Trophoblast cell (in vitro differentiated cells and primary cell): ENCODE measurements around the gene SERPINB6.
"Not testable (repeated sequence)": the region's sequence is repeated elsewhere in the genome, so short reads cannot be mapped to it uniquely, and the experiment has no call there.

Experiments used
- DNase-seq, 2 donors: peaks; one replicate each; pipeline ENCODE4 v3.0.0-alpha.2; 2016
- H2AFZ ChIP-seq: 2 replicates; pipeline ENCODE4 v1.6.1; 2013; ENCODE audit warnings: low read length, moderate library complexity, mild to moderate bottlenecking; ENCODE audit not compliant: insufficient read depth, poor library complexity
- H2AK5ac ChIP-seq: 2 replicates; pipeline ENCODE4 v1.6.1; 2013; ENCODE audit warnings: mild to moderate bottlenecking, low read length
- H2BK120ac ChIP-seq: 2 replicates; pipeline ENCODE4 v1.6.1; 2013; ENCODE audit warnings: low read length, mild to moderate bottlenecking, moderate library complexity; ENCODE audit not compliant: insufficient read depth, poor library complexity
- H2BK12ac ChIP-seq: 2 replicates; pipeline ENCODE4 v1.6.1; 2013; ENCODE audit warnings: mild to moderate bottlenecking, low read length, moderate library complexity
- H2BK5ac ChIP-seq: 2 replicates; pipeline ENCODE4 v1.6.1; 2013; ENCODE audit warnings: low read length, low read depth, moderate library complexity, mild to moderate bottlenecking; ENCODE audit not compliant: poor library complexity
- H3K14ac ChIP-seq: 2 replicates; pipeline ENCODE4 v1.6.1; 2013; ENCODE audit warnings: mild to moderate bottlenecking, low read length
- H3K18ac ChIP-seq: 2 replicates; pipeline ENCODE4 v1.6.1; 2013; ENCODE audit warnings: mild to moderate bottlenecking, low read length
- H3K23ac ChIP-seq: 2 replicates; pipeline ENCODE4 v1.6.1; 2013; ENCODE audit warnings: low read length
- H3K27ac ChIP-seq: 2 replicates; pipeline ENCODE4 v1.5.1; 2013; ENCODE audit warnings: low read depth, mild to moderate bottlenecking, inconsistent platforms, low read length, moderate library complexity
- H3K27me3 ChIP-seq: 2 replicates; pipeline ENCODE4 v1.6.1; 2013; ENCODE audit warnings: inconsistent platforms, mild to moderate bottlenecking, low read length, moderate library complexity; ENCODE audit not compliant: insufficient read depth
- H3K36me3 ChIP-seq, 2 experiments: 1 replicate in 1 of 2; 2 replicates in 1 of 2; pipeline ENCODE4 v1.6.1; 2013; ENCODE audit warnings: low read length in 2 of 2, mild to moderate bottlenecking in 2 of 2, moderate library complexity in 1 of 2; ENCODE audit not compliant: insufficient read depth in 2 of 2, control insufficient read depth in 1 of 2
- H3K4ac ChIP-seq: 2 replicates; pipeline ENCODE4 v1.6.1; 2013; ENCODE audit warnings: low read depth, mild to moderate bottlenecking, low read length, moderate library complexity
- H3K4me1 ChIP-seq, 2 experiments: 1 replicate in 1 of 2; 2 replicates in 1 of 2; pipeline ENCODE4 v1.6.1; 2013; ENCODE audit warnings: low read length in 2 of 2, mild to moderate bottlenecking in 2 of 2, moderate library complexity in 1 of 2; ENCODE audit not compliant: insufficient read depth in 2 of 2, control insufficient read depth in 1 of 2
- H3K4me2 ChIP-seq: 2 replicates; pipeline ENCODE4 v1.6.1; 2013; ENCODE audit warnings: inconsistent platforms, mild to moderate bottlenecking, low read length, moderate library complexity
- H3K4me3 ChIP-seq: 2 replicates; pipeline ENCODE4 v1.5.1; 2013; ENCODE audit warnings: mild to moderate bottlenecking, low read depth, low read length, inconsistent platforms
- H3K79me1 ChIP-seq: one replicate; pipeline ENCODE4 v1.6.1; 2013; ENCODE audit warnings: low read length
- H3K79me2 ChIP-seq: 2 replicates; pipeline ENCODE4 v1.6.1; 2013; ENCODE audit warnings: low read length, mild to moderate bottlenecking; ENCODE audit not compliant: control insufficient read depth, insufficient read depth, poor library complexity
- H3K9ac ChIP-seq: 2 replicates; pipeline ENCODE4 v1.6.1; 2013; ENCODE audit warnings: mild to moderate bottlenecking, low read length
- H3K9me3 ChIP-seq: 2 replicates; pipeline ENCODE4 v1.6.1; 2013; ENCODE audit warnings: low read depth, mild to moderate bottlenecking, control low read depth, inconsistent platforms, low read length; ENCODE audit not compliant: insufficient read depth
- H4K12ac ChIP-seq: 2 replicates; pipeline ENCODE4 v1.6.1; 2013; ENCODE audit warnings: low read depth, mild to moderate bottlenecking, low read length, moderate library complexity
- H4K8ac ChIP-seq: 2 replicates; pipeline ENCODE4 v1.6.1; 2013; ENCODE audit warnings: low read depth, mild to moderate bottlenecking, low read length, moderate library complexity
- H4K91ac ChIP-seq: one replicate; pipeline ENCODE4 v1.6.1; 2013; ENCODE audit warnings: low read depth, mild to moderate bottlenecking, low read length, moderate library complexity
- WGBS: extraction: QIAGEN DNeasy Blood & Tissue Kit; methylation state at CpG from one replicate; pipeline ENCODE4 v1.1.7; 2013; ENCODE audit warnings: missing lambda C conversion rate; ENCODE audit not compliant: insufficient read length, insufficient coverage; ENCODE audit errors: extremely low coverage; 5-methylcytosine and 5-hydroxymethylcytosine counted together

Gene SERPINB6

GRCh38 chr6:2909051-2909606 lies 62.2 kb downstream of the SERPINB6 start:
- Histone ChIP-seq H2BK120ac (peak overlapping the region; percentile 22), H3K4me1 (peaks cover 10 to 12% of the 10 kb centered on the region in 2 experiments), H2BK5ac (peak overlapping the region; percentile 34), H3K27ac (peak overlapping the region; percentile 74), H4K91ac (peak overlapping the region; percentile 70), H3K79me1 (peaks cover 11% of the 10 kb centered on the region)
- not testable (repeated sequence) for H3K27me3 ChIP-seq, H4K12ac ChIP-seq, H3K4ac ChIP-seq, H2AFZ ChIP-seq, H4K8ac ChIP-seq, H3K4me2 ChIP-seq, H3K4me3 ChIP-seq, H3K18ac ChIP-seq, H3K9ac ChIP-seq, H3K23ac ChIP-seq, H3K9me3 ChIP-seq, H3K14ac ChIP-seq, H2BK12ac ChIP-seq, H2AK5ac ChIP-seq, H3K36me3 ChIP-seq, H3K79me2 ChIP-seq
- no CpG with 5 or more reads among the region's 16 CpGs for WGBS
- DNase-seq = peak; percentile 52 to 74

GRCh38 chr6:2908516-2908915 lies 62.9 kb downstream of the SERPINB6 start:
- H3K27me3 ChIP-seq, H3K79me2 ChIP-seq, H2BK120ac ChIP-seq, H4K8ac ChIP-seq, H3K9ac ChIP-seq, H3K4me3 ChIP-seq, H2BK12ac ChIP-seq, H4K12ac ChIP-seq, H3K23ac ChIP-seq, H3K18ac ChIP-seq, H3K9me3 ChIP-seq, H2AK5ac ChIP-seq, H3K4me1 ChIP-seq, H2BK5ac ChIP-seq, H3K4me2 ChIP-seq, H3K4ac ChIP-seq, H2AFZ ChIP-seq, H3K14ac ChIP-seq, H3K36me3 ChIP-seq: not testable (repeated sequence)
- peak overlapping the region; percentile 74 for H3K27ac ChIP-seq
- peak; percentile 82 to 88 for DNase-seq
- peak overlapping the region; percentile 53 for H4K91ac ChIP-seq
- H3K79me1 ChIP-seq = peaks cover 11% of the 10 kb centered on the region
- no CpG with 5 or more reads among the region's 3 CpGs for WGBS

- Histone ChIP-seq H4K8ac (peak overlapping the region; percentile 66), H4K12ac (peak overlapping the region; percentile 22), H2AFZ (peak overlapping the region; percentile 82), H3K79me2 (peaks cover 10% of the 10 kb centered on the region), H3K79me1 (peaks cover 14% of the 10 kb centered on the region), H3K4me3 (peak overlapping the region; percentile 89), H3K4me1 (peaks cover 10 to 11% of the 10 kb centered on the region in 2 experiments), H3K18ac (peak overlapping the region; percentile 48), H3K4me2 (peak overlapping the region; percentile 91)
- H2BK12ac ChIP-seq, DNase-seq, H3K36me3 ChIP-seq, H3K14ac ChIP-seq, H4K91ac ChIP-seq, H3K27me3 ChIP-seq, H3K23ac ChIP-seq, H3K27ac ChIP-seq, H3K9ac ChIP-seq, H2BK5ac ChIP-seq, H2AK5ac ChIP-seq, H3K9me3 ChIP-seq, H3K4ac ChIP-seq, H2BK120ac ChIP-seq: not testable (repeated sequence)
- no CpG with 5 or more reads among the region's 39 CpGs for WGBS
Measured at GRCh38 chr6:2903411-2904185, 67.8 kb downstream of the SERPINB6 start.

GRCh38 chr6:2901645-2902502 lies 69.5 kb downstream of the SERPINB6 start:
- H3K4me3 ChIP-seq, H4K91ac ChIP-seq, H4K12ac ChIP-seq, H2AFZ ChIP-seq, H3K79me1 ChIP-seq, H2BK120ac ChIP-seq, H2BK12ac ChIP-seq, H3K27me3 ChIP-seq, H3K18ac ChIP-seq, H4K8ac ChIP-seq, H3K23ac ChIP-seq, H3K9me3 ChIP-seq, H3K14ac ChIP-seq, H3K36me3 ChIP-seq, H2AK5ac ChIP-seq, H3K4me1 ChIP-seq, H2BK5ac ChIP-seq, DNase-seq: not testable (repeated sequence)
- Histone ChIP-seq H3K4me2 (peak overlapping the region; percentile 91), H3K4ac (peak overlapping the region; percentile 71), H3K9ac (peak overlapping the region; percentile 41), H3K27ac (peak overlapping the region; percentile 32), H3K79me2 (peaks cover 10% of the 10 kb centered on the region)
- WGBS = no CpG with 5 or more reads among the region's 27 CpGs
